ENCODE results near the gene HEG1. TPM values are rescaled to one million over a fixed set of nuclear protein-coding genes. Genes with fewer than 3 reads are reported as not detected.

HEG1 gene
- total RNA-seq, 1 donor, result 199 TPM

DNA sequence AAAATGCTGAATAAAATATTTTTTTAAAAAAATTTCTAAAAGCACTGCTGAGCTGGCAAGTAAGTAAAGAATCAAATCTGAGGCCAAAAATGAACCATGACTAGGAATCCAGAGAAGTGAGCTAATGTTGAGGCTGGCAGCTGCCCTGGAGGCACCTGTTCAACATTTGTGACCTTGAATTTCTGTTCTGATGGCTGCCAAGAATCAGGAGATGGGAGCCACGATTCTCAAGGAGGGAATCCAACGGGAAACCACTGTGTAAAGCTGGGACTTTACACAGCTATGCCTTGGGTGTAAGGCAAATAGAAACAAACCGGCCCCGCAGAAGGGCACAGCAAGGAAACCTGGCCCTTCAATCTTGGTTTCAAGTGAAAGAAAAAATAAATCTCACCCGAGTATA lies 22.7 kb downstream of the HEG1 start:
- TF ChIP-seq, protein P1, sequence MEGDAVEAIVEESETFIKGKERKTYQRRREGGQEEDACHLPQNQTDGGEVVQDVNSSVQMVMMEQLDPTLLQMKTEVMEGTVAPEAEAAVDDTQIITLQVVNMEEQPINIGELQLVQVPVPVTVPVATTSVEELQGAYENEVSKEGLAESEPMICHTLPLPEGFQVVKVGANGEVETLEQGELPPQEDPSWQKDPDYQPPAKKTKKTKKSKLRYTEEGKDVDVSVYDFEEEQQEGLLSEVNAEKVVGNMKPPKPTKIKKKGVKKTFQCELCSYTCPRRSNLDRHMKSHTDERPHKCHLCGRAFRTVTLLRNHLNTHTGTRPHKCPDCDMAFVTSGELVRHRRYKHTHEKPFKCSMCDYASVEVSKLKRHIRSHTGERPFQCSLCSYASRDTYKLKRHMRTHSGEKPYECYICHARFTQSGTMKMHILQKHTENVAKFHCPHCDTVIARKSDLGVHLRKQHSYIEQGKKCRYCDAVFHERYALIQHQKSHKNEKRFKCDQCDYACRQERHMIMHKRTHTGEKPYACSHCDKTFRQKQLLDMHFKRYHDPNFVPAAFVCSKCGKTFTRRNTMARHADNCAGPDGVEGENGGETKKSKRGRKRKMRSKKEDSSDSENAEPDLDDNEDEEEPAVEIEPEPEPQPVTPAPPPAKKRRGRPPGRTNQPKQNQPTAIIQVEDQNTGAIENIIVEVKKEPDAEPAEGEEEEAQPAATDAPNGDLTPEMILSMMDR (IDR thresholded peaks at IDR 0.05; ENCODE audit: insufficient read depth, low read depth, low read length), result no peak
- DNase-seq (ENCODE audit: low read depth), result no peak
- H3K4me3 ChIP-seq (ENCODE audit: low read depth, low read length), result no peak overlapping the region

DNA sequence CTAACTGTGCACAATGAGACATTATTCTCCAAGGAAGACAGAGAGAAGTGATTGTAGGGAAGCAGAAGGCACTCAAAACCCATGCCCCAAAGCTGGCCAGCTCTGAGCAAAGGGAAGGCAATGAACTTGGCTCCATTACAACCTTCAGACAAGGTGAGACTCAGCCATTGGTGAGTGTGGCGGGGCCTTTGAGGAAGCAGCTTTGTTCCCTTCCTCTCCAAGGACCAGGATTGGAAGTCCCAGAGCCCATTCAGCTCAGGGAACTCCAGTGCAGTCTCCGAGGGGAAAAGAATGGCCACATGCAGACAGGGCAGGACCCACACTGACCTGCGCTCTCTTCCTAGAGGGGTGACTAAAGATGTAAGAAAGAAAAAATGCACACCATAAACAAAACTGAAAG lies 23.1 kb downstream of the HEG1 start:
- H3K4me3 ChIP-seq (ENCODE audit: low read depth, low read length), result no peak overlapping the region
- TF ChIP-seq, protein P1 (IDR thresholded peaks at IDR 0.05; ENCODE audit: insufficient read depth, low read depth, low read length), result no peak
- no peak for DNase-seq (ENCODE audit: low read depth)

DNA sequence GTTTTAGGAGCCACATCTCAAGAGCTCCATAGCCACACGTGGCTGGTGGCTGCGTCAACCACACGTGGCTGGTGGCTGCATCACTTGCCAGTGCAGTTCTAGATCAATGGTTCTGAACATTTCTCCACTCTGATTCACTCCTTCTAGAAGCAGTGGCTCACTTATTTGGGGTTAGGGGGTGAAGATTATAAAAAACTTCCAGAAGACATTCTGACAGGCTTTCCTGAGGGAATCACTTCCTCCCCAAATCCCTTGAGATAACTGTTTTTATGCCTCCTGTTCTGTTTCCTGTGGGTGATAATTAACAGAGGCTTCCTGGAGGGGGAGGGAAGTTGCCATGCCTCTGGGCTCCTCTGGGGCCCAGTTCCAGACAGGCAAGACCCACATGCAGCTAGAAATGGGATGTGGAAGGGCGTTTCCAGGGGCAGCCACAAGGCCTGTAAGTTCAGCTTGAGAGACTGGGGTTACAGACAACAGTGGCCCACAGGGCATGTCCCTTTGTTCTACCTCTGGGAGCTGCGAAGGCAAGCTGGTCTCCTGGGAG lies 23.6 kb downstream of the HEG1 start:
- DNase-seq (ENCODE audit: low read depth), result peak; percentile 90
- H3K4me3 ChIP-seq (ENCODE audit: low read depth, low read length), result no peak overlapping the region
- TF ChIP-seq, protein P1 (IDR thresholded peaks at IDR 0.05; ENCODE audit: insufficient read depth, low read depth, low read length), result peak; percentile 24

DNA sequence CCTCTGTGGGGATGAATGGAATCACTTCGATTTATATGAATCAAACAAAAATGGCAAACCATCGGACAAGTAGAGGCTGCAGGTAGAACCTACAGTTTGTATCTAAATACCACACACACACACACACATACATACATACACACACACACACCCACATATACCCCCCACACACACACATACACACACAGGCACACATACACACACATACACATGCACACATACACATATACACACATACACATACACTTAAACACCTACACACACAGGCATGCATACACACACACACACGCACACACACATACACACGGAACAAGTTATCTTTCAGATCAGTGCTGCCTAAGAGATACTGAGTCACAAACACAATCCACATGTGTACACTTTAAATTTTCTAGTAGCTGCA lies 24.3 kb downstream of the HEG1 start:
- no peak overlapping the region for H3K4me3 ChIP-seq (ENCODE audit: low read depth, low read length)
- DNase-seq (ENCODE audit: low read depth), result no peak
- TF ChIP-seq, protein P1 (IDR thresholded peaks at IDR 0.05; ENCODE audit: insufficient read depth, low read depth, low read length), result no peak

DNA sequence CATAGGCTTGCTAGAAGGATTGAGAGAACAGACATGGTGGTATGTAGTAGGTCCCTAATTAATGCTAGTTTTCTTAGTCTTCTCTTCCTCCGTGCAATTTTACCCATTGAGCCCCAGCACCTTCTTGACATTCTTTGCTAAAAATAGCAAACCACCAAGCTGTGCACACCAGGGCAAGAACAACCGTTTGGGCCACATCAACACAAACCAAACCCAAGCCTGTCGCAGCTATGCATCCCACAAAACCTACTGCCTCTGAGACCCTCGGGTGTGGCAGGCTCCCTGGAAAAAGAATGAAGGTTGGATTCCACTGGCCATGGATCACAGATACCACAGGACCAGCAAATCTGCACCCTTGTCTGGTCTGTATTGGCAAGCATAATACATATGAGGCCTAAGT lies 27.1 kb downstream of the HEG1 start:
- DNase-seq (ENCODE audit: low read depth), result no peak
- TF ChIP-seq, protein P1 (IDR thresholded peaks at IDR 0.05; ENCODE audit: insufficient read depth, low read depth, low read length), result no peak
- no peak overlapping the region for H3K4me3 ChIP-seq (ENCODE audit: low read depth, low read length)

DNA sequence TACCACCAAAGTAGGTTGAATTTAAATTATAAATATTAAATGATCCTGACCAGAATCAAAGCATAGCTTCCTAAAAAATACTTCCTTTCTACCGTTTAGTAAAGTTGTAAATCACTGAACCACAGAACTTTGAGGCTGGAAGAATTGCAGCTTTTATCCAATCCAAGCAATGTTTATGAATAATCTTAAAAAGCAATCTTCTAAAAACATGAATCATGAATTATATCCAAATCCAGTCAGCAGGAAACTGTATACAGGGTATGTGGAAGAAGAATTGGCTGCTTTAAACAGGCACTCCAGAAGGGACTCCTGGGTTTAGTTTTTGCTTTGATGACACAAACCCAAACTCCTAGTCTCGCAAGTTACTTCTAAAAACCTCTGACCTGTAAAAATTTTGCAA lies 30.2 kb downstream of the HEG1 start:
- DNase-seq (ENCODE audit: low read depth), result peak; percentile 48
- no peak overlapping the region for H3K4me3 ChIP-seq (ENCODE audit: low read depth, low read length)
- TF ChIP-seq, protein P1 (IDR thresholded peaks at IDR 0.05; ENCODE audit: insufficient read depth, low read depth, low read length), result no peak

DNA sequence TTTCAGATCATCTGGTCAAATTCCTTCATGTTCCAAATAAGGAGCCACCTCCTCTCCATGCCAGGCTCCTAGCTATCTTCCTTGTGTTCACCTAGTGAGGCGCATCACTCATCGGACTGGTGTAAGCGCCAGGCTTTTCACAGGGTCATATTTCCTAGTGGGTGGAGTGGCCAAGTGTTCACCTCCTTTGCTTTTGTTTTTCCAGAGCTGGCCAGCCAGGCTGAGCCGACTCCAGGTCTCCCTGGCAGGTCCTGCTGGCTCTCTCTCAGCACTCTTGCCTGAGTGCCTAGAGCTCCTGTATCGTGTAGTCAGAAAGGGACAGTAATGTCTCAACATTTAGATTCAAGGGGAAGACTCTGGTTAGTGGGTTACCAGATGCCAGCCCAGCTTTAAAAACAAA lies 31.0 kb downstream of the HEG1 start:
- TF ChIP-seq, protein P1 (IDR thresholded peaks at IDR 0.05; ENCODE audit: insufficient read depth, low read depth, low read length), result no peak
- no peak for DNase-seq (ENCODE audit: low read depth)
- no peak overlapping the region for H3K4me3 ChIP-seq (ENCODE audit: low read depth, low read length)
